Ascending aorta (tissue), 2 donors: ENCODE results near the gene GRM5. TPM values are rescaled to one million over a fixed set of nuclear protein-coding genes. Genes with fewer than 3 reads are reported as not detected.

ENCODE experiments used
- DNase-seq, 2 donors: peaks; one replicate each; pipeline ENCODE4 v3.0.0-alpha.2; 2019; ENCODE audit warnings: low spot score in 2 of 2
- H3K27ac ChIP-seq, 2 donors: fragments of 200-600 bp; sonication (generic); one replicate each; pipeline ENCODE4 v1.5.1; 2016 to 2017; ENCODE audit warnings: mild to moderate bottlenecking in 1 of 2
- H3K27me3 ChIP-seq: fragments of 200-600 bp; sonication (generic); one replicate; pipeline ENCODE4 v1.5.1; 2017
- H3K36me3 ChIP-seq, 2 donors: fragments of 200-600 bp; sonication (generic); one replicate each; pipeline ENCODE4 v1.5.1; 2016
- H3K4me1 ChIP-seq, 2 donors: fragments of 200-600 bp; sonication (generic); one replicate each; pipeline ENCODE4 v1.5.1; 2016 to 2017; ENCODE audit warnings: mild to moderate bottlenecking in 1 of 2
- H3K4me3 ChIP-seq, 2 donors: fragments of 200-600 bp; sonication (generic); one replicate each; pipeline ENCODE4 v1.5.1; 2016 to 2017; ENCODE audit warnings: mild to moderate bottlenecking in 1 of 2
- H3K9me3 ChIP-seq, 2 donors: fragments of 200-600 bp; sonication (generic); one replicate each; pipeline ENCODE4 v1.5.1; 2016
- intact Hi-C: fragments of 100-400 bp; cut with DNase I; formaldehyde crosslinking; loops from one replicate; pipeline ENCODE4 v1.15.1; 2023
- total RNA-seq: library from RNA; depleted of rRNA; stranded (reverse); fragments of >200 nt; gene quantifications from one replicate; pipeline ENCODE4 v1.1.0, GENCODE V29; 2016
- TF ChIP-seq, protein P1 (sequence below), 3 experiments: fragments of 200-600 bp in 2 of 3; fragments of 450-650 bp in 1 of 3; sonication (generic) in 2 of 3; IDR thresholded peaks; one replicate each; pipeline ENCODE4 v1.5.1; 2016 to 2019; ENCODE audit warnings: antibody characterized with exemption in 3 of 3, mild to moderate bottlenecking in 1 of 3, moderate library complexity in 1 of 3

The GRM5 gene
- total RNA-seq, 1 donor from 2014 or later, result 10.2 TPM

DNA sequence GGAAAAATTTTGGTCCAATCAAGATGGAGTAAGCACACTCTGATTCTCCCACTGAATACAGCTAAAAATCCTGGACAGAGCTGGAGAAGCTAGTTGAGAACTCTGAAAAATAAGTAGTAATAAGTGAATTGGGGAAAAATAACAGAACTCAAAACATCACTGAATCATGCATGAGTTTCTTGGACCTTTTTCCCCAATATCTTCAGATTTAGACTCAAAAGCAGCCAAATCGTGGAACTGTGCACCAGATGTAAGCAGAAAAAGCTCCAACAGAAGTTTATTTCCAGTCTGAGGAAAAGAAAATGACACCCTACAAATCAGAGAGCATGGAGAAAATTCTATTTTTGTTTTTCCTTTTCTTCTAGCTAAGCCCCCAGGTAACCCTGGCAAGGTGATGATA is 448.6 kb downstream of the GRM5 start:
- intact Hi-C loops, result no loop called here
- H3K36me3 ChIP-seq, result no peaks in the 10 kb centered on the region
- no peak overlapping the region for H3K27ac ChIP-seq
- no peaks in the 10 kb centered on the region for H3K4me1 ChIP-seq
- H3K4me3 ChIP-seq, result no peak overlapping the region
- TF ChIP-seq, protein P1, sequence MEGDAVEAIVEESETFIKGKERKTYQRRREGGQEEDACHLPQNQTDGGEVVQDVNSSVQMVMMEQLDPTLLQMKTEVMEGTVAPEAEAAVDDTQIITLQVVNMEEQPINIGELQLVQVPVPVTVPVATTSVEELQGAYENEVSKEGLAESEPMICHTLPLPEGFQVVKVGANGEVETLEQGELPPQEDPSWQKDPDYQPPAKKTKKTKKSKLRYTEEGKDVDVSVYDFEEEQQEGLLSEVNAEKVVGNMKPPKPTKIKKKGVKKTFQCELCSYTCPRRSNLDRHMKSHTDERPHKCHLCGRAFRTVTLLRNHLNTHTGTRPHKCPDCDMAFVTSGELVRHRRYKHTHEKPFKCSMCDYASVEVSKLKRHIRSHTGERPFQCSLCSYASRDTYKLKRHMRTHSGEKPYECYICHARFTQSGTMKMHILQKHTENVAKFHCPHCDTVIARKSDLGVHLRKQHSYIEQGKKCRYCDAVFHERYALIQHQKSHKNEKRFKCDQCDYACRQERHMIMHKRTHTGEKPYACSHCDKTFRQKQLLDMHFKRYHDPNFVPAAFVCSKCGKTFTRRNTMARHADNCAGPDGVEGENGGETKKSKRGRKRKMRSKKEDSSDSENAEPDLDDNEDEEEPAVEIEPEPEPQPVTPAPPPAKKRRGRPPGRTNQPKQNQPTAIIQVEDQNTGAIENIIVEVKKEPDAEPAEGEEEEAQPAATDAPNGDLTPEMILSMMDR (IDR thresholded peaks at IDR 0.05), result no peak
- H3K9me3 ChIP-seq, result no peaks in the 10 kb centered on the region
- DNase-seq, result no peak
- no peaks in the 10 kb centered on the region for H3K27me3 ChIP-seq

DNA sequence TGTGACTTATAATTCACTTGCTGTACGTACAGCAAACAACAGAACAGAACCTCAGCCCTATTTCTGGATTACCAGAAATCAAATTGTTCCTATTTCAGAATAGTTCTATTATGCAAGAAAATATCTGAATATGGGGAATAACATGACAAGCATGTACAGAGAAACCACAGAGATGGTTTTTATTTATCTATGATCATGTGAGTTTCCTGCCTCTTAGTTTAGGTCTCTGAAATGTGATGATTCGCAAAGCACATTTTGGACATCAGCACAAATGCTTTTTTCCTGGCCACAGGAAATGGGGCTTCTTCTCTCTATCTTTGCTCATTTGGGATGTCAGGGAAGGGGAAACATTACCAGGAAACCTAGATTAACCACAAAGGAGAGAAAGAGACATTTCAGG is 461.5 kb downstream of the GRM5 start:
- Histone ChIP-seq H3K9me3 (no peaks in the 10 kb centered on the region), H3K36me3 (no peaks in the 10 kb centered on the region), H3K27me3 (no peaks in the 10 kb centered on the region), H3K4me1 (no peaks in the 10 kb centered on the region), H3K27ac (no peak overlapping the region), H3K4me3 (no peak overlapping the region)
- intact Hi-C loops, result no loop called here
- TF ChIP-seq, protein P1 (IDR thresholded peaks at IDR 0.05), result no peak
- DNase-seq, result no peak

DNA sequence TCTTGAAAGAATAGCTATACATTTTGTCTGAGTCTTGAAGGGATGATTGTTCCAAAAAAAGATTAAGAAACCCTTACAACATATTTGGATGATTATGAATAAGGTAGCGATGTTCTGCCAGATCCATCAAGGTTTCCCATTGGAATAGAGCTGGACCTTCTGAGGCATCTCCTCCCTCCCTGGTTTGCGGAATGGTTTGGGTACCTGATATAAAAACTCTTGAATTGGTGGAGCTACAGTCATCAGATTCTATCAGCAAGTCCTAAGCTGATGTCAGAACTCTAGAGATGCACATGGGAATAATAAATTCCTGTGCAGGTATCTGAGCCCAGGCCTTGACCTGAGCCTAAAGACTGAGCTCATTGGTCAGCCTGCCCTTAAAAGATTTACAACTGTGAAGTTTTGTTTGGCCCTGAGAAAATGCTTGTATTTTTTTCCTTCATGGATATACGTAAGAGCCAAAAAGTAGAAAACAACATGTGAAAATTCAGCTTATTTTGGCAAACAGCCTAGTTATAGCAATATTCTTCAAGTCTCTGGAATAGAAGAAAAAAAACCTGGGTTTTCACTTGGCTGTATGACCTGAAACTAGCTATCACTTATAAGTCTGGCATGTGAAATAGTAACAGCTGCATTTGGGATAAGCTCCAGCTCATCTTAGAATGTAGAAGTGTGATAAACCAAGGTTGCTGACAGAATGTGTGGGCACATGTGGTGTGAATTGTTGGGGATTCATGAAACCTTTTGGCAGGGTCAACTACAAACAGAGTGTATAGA is 462.5 kb downstream of the GRM5 start:
- no peaks in the 10 kb centered on the region for H3K27me3 ChIP-seq
- TF ChIP-seq, protein P1 (IDR thresholded peaks at IDR 0.05), result no peak
- intact Hi-C loops, result no loop called here
- H3K36me3 ChIP-seq, result no peaks in the 10 kb centered on the region
- H3K4me1 ChIP-seq, result no peaks in the 10 kb centered on the region
- H3K27ac ChIP-seq, result no peak overlapping the region
- DNase-seq, result no peak
- H3K4me3 ChIP-seq, result no peak overlapping the region
- no peaks in the 10 kb centered on the region for H3K9me3 ChIP-seq

DNA sequence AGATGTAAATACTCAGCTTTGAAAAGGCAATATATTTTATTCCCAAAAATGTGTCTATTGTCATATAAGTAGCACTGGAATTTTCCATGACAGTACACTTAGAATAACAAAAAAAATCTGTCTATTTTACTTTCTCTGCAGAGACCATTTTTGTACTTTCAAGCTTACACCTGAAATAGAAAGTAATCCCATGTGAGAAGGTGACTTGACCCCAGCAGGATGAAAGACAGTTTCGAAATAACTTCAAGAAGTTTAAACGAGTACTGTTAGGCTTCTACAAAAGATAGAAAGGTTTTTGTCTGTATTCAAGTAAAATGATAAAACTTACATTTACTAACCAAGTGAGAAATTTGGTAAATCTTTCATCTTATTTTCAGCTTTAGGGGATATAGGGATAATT is 468.4 kb downstream of the GRM5 start:
- no peaks in the 10 kb centered on the region for H3K36me3 ChIP-seq
- TF ChIP-seq, protein P1 (IDR thresholded peaks at IDR 0.05), result no peak
- DNase-seq, result no peak
- intact Hi-C loops, result no loop called here
- no peak overlapping the region for H3K4me3 ChIP-seq
- no peaks in the 10 kb centered on the region for H3K27me3 ChIP-seq
- H3K27ac ChIP-seq, result no peak overlapping the region
- H3K9me3 ChIP-seq, result no peaks in the 10 kb centered on the region
- no peaks in the 10 kb centered on the region for H3K4me1 ChIP-seq

- intact Hi-C loops, result no loop called here
Measured at GRCh38 chr11:88596786-88597185, 469.0 kb downstream of the GRM5 start.

More at GRCh38 chr11:88596786-88597185, 469.0 kb downstream of the GRM5 start:
- H3K36me3 ChIP-seq, result no peaks in the 10 kb centered on the region
- H3K4me3 ChIP-seq, result no peak overlapping the region
- H3K27me3 ChIP-seq, result no peaks in the 10 kb centered on the region
- H3K4me1 ChIP-seq, result no peaks in the 10 kb centered on the region
- DNase-seq, result no peak
- H3K9me3 ChIP-seq, result no peaks in the 10 kb centered on the region
- TF ChIP-seq, protein P1 (IDR thresholded peaks at IDR 0.05), result no peak
- no peak overlapping the region for H3K27ac ChIP-seq
